CD4-positive, alpha-beta T cell treated with Interleukin-6 at 100 ng/mL for 8 hours (primary cell): ENCODE data around the gene MRFAP1.
"Not testable (repeated sequence)": the region's sequence is repeated elsewhere in the genome, so short reads cannot be mapped to it uniquely, and the experiment has no call there.

Source experiments
- DNase-seq: peaks from one replicate; pipeline ENCODE4 v3.0.0-alpha.2; 2020; ENCODE audit warnings: mixed read lengths, low spot score

The MRFAP1 gene

GRCh38 chr4:6610856-6611430 lies 29.5 kb upstream of the MRFAP1 start:
- DNase-seq: no peak

- no peak for DNase-seq
Observed at GRCh38 chr4:6612961-6613675, 27.4 kb upstream of the MRFAP1 start.

GRCh38 chr4:6613676-6614651 lies 26.5 kb upstream of the MRFAP1 start:
- DNase-seq: no peak

- DNase-seq: no peak
Observed at GRCh38 chr4:6614701-6615230, 25.7 kb upstream of the MRFAP1 start.

- no peak for DNase-seq
Observed at GRCh38 chr4:6616087-6616995, 24.1 kb upstream of the MRFAP1 start.

GRCh38 chr4:6617246-6617645 lies 23.2 kb upstream of the MRFAP1 start:
- DNase-seq: no peak

GRCh38 chr4:6618386-6619115 lies 21.9 kb upstream of the MRFAP1 start:
- no peak for DNase-seq

- no peak for DNase-seq
Observed at GRCh38 chr4:6619116-6619465, 21.4 kb upstream of the MRFAP1 start.

- no peak for DNase-seq
Observed at GRCh38 chr4:6619466-6620255, 20.8 kb upstream of the MRFAP1 start.

GRCh38 chr4:6620296-6620695 lies 20.2 kb upstream of the MRFAP1 start:
- DNase-seq: no peak

GRCh38 chr4:6620891-6621555 lies 19.5 kb upstream of the MRFAP1 start:
- DNase-seq: no peak

- DNase-seq: no peak
Observed at GRCh38 chr4:6621556-6621927, 18.9 kb upstream of the MRFAP1 start.

GRCh38 chr4:6622744-6623143 lies 17.7 kb upstream of the MRFAP1 start:
- DNase-seq: no peak

- DNase-seq: no peak
Observed at GRCh38 chr4:6625256-6625655, 15.2 kb upstream of the MRFAP1 start.

GRCh38 chr4:6626066-6626465 lies 14.4 kb upstream of the MRFAP1 start:
- no peak for DNase-seq

- DNase-seq: no peak
Observed at GRCh38 chr4:6627832-6628231, 12.7 kb upstream of the MRFAP1 start.

- not testable (repeated sequence) for DNase-seq
Observed at GRCh38 chr4:6628484-6628883, 12.0 kb upstream of the MRFAP1 start.

- no peak for DNase-seq
Observed at GRCh38 chr4:6632125-6632524, 8.4 kb upstream of the MRFAP1 start.

- DNase-seq: no peak
Observed at GRCh38 chr4:6633091-6633906, 7.2 kb upstream of the MRFAP1 start.
